ENCODE measurements around the gene SIMC1.

SIMC1 gene

GRCh38 chr5:176389135-176390123 lies 151.2 kb downstream of the SIMC1 start:
- DNase-seq, result no peak

- no peak for DNase-seq
Measured at GRCh38 chr5:176391479-176391878, 153.3 kb downstream of the SIMC1 start.

- no peak for DNase-seq
Measured at GRCh38 chr5:176391999-176392398, 153.8 kb downstream of the SIMC1 start.

GRCh38 chr5:176392526-176392925 lies 154.3 kb downstream of the SIMC1 start:
- DNase-seq, result no peak

GRCh38 chr5:176394096-176394495 lies 155.9 kb downstream of the SIMC1 start:
- no peak for DNase-seq

GRCh38 chr5:176394881-176395675 lies 156.9 kb downstream of the SIMC1 start:
- no peak for DNase-seq
